GM12872 (cell line): ENCODE results near the gene RNF182.

ENCODE experiments used
- CTCF ChIP-seq: IDR thresholded peaks from 3 replicates; pipeline ENCODE4 v1.5.1; 2011; ENCODE audit warnings: low read depth, mild to moderate bottlenecking, low read length, moderate library complexity; ENCODE audit not compliant: insufficient read depth

RNF182 gene

DNA sequence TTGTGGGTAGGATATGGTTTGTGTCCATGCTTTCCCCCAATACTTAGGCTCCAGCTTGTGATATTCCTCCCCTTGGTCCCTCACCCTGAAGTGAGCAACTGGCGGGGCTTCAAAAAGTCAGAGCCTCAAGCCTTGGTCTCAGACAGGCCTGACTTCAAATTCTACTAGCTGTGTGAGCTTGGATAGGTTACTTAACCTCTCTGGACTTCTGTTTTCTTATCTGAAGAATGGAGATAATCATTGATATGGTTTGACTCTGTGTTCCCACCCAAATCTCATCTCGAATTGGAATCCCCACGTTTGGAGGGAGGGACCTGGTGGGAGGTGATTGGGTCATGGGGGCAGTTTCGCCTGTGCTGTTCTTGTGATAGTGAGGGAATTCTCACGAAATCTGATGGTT is 97.9 kb downstream of the RNF182 start:
- no peak for TF ChIP-seq CTCF

- TF ChIP-seq CTCF, result no peak
These were observed 99.1 kb downstream of the RNF182 start for GRCh38 chr6:14023855-14024254.

DNA sequence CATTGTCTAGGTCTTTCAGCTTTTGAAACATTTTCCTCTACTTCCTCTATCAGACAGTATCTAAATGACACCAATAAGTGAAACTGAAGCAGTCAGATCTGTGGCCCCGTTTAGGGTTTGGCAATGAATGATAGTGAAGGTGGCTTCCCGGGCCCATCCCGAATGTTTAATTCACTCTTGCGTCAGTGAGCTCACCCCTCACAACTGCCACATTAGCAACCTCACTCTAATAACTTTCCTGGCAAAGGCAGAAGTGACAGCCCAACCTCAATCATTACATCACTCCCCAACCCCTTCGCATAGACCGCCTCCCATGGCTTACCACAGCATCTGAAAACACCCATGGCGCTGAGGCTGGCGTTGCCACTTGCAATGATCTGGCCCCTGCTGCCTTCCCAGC is 100.4 kb downstream of the RNF182 start:
- TF ChIP-seq CTCF, result no peak

DNA sequence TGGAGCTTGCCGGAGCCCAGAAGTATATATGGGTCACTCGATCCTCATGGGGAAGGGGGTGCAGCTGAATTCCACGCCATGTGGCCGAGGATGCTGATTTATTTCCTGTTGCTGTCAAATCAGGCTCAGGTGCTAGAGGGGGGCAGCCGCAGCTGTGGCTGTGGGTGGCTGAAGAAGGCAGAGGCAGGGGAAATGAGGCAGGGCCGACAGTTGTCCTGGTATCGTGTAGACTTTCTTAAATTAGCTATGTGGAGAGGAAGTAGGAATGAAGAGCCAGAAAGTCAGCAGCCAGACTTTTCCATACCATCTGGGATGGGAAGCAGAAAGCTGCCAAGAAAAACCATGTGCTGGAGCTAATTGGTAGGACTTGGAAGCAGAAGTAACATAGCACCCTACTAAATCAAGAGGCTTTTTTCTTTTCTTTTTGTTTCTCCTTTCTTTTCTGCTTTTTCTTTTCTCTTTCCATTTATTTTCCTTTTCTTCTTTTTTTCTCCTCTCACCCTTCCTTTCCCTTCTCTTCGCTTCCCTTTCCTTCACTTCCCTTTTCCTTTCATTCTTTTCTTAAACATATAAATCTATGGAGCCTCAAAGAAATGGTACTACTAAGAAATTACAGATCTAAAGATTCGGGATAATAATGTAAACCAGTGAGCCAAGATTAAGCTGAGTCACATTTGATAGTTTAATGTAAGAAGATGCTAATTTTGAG is 102.2 kb downstream of the RNF182 start:
- no peak for TF ChIP-seq CTCF

DNA sequence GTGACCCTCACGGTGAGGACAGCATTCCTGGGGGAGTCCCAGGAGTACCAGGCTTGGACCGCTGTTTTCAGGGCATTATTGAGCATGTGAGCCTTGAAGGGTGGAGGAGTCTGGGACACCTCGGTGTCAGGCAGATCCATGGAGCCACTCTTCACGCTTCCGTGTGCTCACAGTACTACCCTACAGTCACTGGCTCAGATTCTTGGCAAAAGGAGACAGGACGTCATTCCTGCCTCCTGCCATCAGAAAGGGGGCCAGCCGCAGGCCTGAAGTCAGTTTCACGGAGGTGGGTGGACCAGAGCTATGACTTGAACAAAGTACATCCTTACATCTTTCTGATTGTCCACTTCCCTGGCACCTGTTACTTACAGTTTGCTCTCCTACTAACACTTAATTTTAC is 103.9 kb downstream of the RNF182 start:
- TF ChIP-seq CTCF, result no peak

- TF ChIP-seq CTCF, result no peak
These were observed 104.9 kb downstream of the RNF182 start for GRCh38 chr6:14029605-14030004.
